IMR-90 (cell line): ENCODE data around the gene NT5C1A. TPM values are rescaled to one million over a fixed set of nuclear protein-coding genes. Genes with fewer than 3 reads are reported as not detected.

Experiments
- ATAC-seq: fragments of 200-7000 bp; cut with Tn5 transposase; 2 replicates; pipeline ENCODE4 v1.9.1; 2020; ENCODE audit warnings: low read depth, mild to moderate bottlenecking, moderate library complexity
- BruUV-seq: library from RNA; stranded (reverse); fragments of 400-500 nt; replicated peaks from 2 replicates; lab custom pipeline; 2021; lab: Mats Ljungman, UMichigan
- CTCF ChIA-PET: fragments of 300-600 bp; formaldehyde crosslinking; extraction: SDS; loops from one replicate; lab custom pipeline; 2021; ENCODE audit warnings: antibody characterized with exemption; lab: Yijun Ruan, JAX
- POLR2A ChIA-PET: fragments of 300-600 bp; sonication (Branson Sonifier 250); formaldehyde crosslinking; loops from one replicate; lab custom pipeline; 2022; ENCODE audit warnings: antibody characterized with exemption; ENCODE audit not compliant: unreplicated experiment; lab: Charles Lee
- DNase-seq: peaks from one replicate; pipeline ENCODE4 v3.0.0; 2013
- H2AFZ ChIP-seq: replicated peaks from 2 replicates; pipeline ENCODE3; 2013; ENCODE audit warnings: low read length, mild to moderate bottlenecking; ENCODE audit not compliant: poor library complexity
- H2AK5ac ChIP-seq: 2 replicates; pipeline ENCODE4 v1.6.1; 2013; ENCODE audit warnings: low read depth, low read length, inconsistent platforms
- H2AK9ac ChIP-seq: replicated peaks from 2 replicates; pipeline ENCODE3; 2013; ENCODE audit warnings: mild to moderate bottlenecking, low read depth, low read length, moderate library complexity; ENCODE audit not compliant: poor library complexity
- H2BK120ac ChIP-seq: 2 replicates; pipeline ENCODE4 v1.6.1; 2013; ENCODE audit warnings: low read depth, low read length, inconsistent platforms
- H2BK15ac ChIP-seq: 3 replicates; pipeline ENCODE4 v1.6.1; 2013; ENCODE audit warnings: low read depth, low read length, inconsistent platforms
- H2BK20ac ChIP-seq: 2 replicates; pipeline ENCODE4 v1.6.1; 2013; ENCODE audit warnings: low read depth, mild to moderate bottlenecking, inconsistent platforms, low read length, moderate library complexity
- H2BK5ac ChIP-seq: 2 replicates; pipeline ENCODE4 v1.6.1; 2013; ENCODE audit warnings: mild to moderate bottlenecking, low read depth, low read length, inconsistent platforms; ENCODE audit not compliant: poor library complexity, severe bottlenecking
- H3K14ac ChIP-seq: replicated peaks from 2 replicates; pipeline ENCODE4 v1.6.1; 2013; ENCODE audit warnings: low read depth, low read length, inconsistent platforms
- H3K18ac ChIP-seq: 2 replicates; pipeline ENCODE4 v1.6.1; 2013; ENCODE audit warnings: low read depth, low read length, control low read depth
- H3K23ac ChIP-seq: 2 replicates; pipeline ENCODE4 v1.6.1; 2013; ENCODE audit warnings: low read depth, low read length, inconsistent platforms
- H3K27ac ChIP-seq: 2 replicates; pipeline ENCODE4 v1.5.1; 2013; ENCODE audit warnings: mild to moderate bottlenecking, control low read depth, low read length; ENCODE audit not compliant: insufficient read depth
- H3K27me3 ChIP-seq: 2 replicates; pipeline ENCODE4 v1.6.1; 2013; ENCODE audit warnings: low read length; ENCODE audit not compliant: control insufficient read depth, insufficient read depth
- H3K36me3 ChIP-seq: 2 replicates; pipeline ENCODE4 v1.6.1; 2013; ENCODE audit warnings: low read length, mixed read lengths; ENCODE audit not compliant: control insufficient read depth, insufficient read depth
- H3K4ac ChIP-seq: 2 replicates; pipeline ENCODE4 v1.6.1; 2013; ENCODE audit warnings: low read depth, low read length, inconsistent platforms
- H3K4me1 ChIP-seq: 2 replicates; pipeline ENCODE4 v1.6.1; 2013; ENCODE audit warnings: low read length, mixed read lengths; ENCODE audit not compliant: control insufficient read depth, insufficient read depth
- H3K4me2 ChIP-seq: 2 replicates; pipeline ENCODE4 v1.6.1; 2013; ENCODE audit warnings: low read depth, mild to moderate bottlenecking, control low read depth, low read length, moderate library complexity
- H3K4me3 ChIP-seq: 2 replicates; pipeline ENCODE4 v1.5.1; 2013; ENCODE audit warnings: low read depth, mild to moderate bottlenecking, control low read depth, low read length, moderate library complexity; ENCODE audit not compliant: insufficient read depth
- H3K56ac ChIP-seq: 2 replicates; pipeline ENCODE4 v1.6.1; 2013; ENCODE audit warnings: low read length, inconsistent platforms; ENCODE audit not compliant: insufficient read depth; ENCODE audit errors: extremely low read depth
- H3K79me1 ChIP-seq, 2 experiments: 2 replicates each; pipeline ENCODE4 v1.6.1; 2013; ENCODE audit warnings: low read length in 2 of 2, inconsistent platforms in 1 of 2, low read depth in 1 of 2
- H3K9ac ChIP-seq: 2 replicates; pipeline ENCODE4 v1.6.1; 2013; ENCODE audit warnings: low read depth, low read length, control low read depth
- H3K9me1 ChIP-seq: 2 replicates; pipeline ENCODE4 v1.6.1; 2013; ENCODE audit warnings: low read length, inconsistent platforms; ENCODE audit not compliant: insufficient read depth
- H3K9me3 ChIP-seq: 2 replicates; pipeline ENCODE4 v1.6.1; 2013; ENCODE audit warnings: low read length; ENCODE audit not compliant: control insufficient read depth, insufficient read depth
- H4K20me1 ChIP-seq: 2 replicates; pipeline ENCODE4 v1.6.1; 2013; ENCODE audit warnings: low read length, inconsistent platforms; ENCODE audit not compliant: insufficient read depth
- H4K5ac ChIP-seq: 2 replicates; pipeline ENCODE4 v1.6.1; 2013; ENCODE audit warnings: mild to moderate bottlenecking, low read depth, low read length, control low read depth
- H4K8ac ChIP-seq, 2 experiments: 2 replicates each; pipeline ENCODE4 v1.6.1; 2013; ENCODE audit warnings: low read depth in 2 of 2, low read length in 2 of 2, control low read depth in 1 of 2, inconsistent platforms in 1 of 2
- H4K91ac ChIP-seq: 2 replicates; pipeline ENCODE4 v1.6.1; 2013; ENCODE audit warnings: low read depth, low read length, inconsistent platforms; ENCODE audit not compliant: insufficient read depth
- CEBPB ChIP-seq: IDR thresholded peaks from 2 replicates; pipeline ENCODE4 v1.6.1; 2012; ENCODE audit warnings: low read depth, low read length, improper control_type of control experiment
- RFX5 ChIP-seq: IDR thresholded peaks from 2 replicates; pipeline ENCODE4 v1.8.0; 2012; ENCODE audit warnings: low read depth, mild to moderate bottlenecking, low read length, moderate library complexity
- WGBS, 2 experiments: methylation state at CpG; one replicate each; pipeline versions ENCODE4 v1.1.5 to v1.1.7; 2013; ENCODE audit warnings: missing lambda C conversion rate in 2 of 2; ENCODE audit not compliant: insufficient read length in 1 of 2; ENCODE audit errors: extremely low coverage in 2 of 2; 5-methylcytosine and 5-hydroxymethylcytosine counted together
- dilution Hi-C: fragments of 300-500 bp; cut with HindIII; formaldehyde crosslinking; loops from one replicate; pipeline ENCODE4 v1.14.3; 2018; ENCODE audit warnings: low sequenced_read_pairs; ENCODE audit not compliant: unreplicated experiment
- in situ Hi-C: fragments of 300-500 bp; cut with MboI; formaldehyde crosslinking; loops from 3 replicates; pipeline ENCODE4 v1.14.3; 2019; ENCODE audit warnings: low sequenced_read_pairs, inconsistent platforms, mixed read lengths
- intact Hi-C: fragments of 100-400 bp; cut with micrococcal nuclease; formaldehyde crosslinking; loops from 2 replicates; pipeline ENCODE4 v1.10.0; 2022
- polyA plus RNA-seq, 3 experiments: library from polyadenylated mRNA; depleted of rRNA; stranded (reverse); fragments of >200 nt; gene quantifications; 2 replicates each; pipeline ENCODE4 v1.2.3, GENCODE V29; 2012; ENCODE audit warnings: low replicate concordance in 1 of 3
- total RNA-seq: library from RNA; depleted of rRNA; stranded (reverse); fragments of >200 nt; gene quantifications from 2 replicates; pipeline ENCODE4 v1.2.3, GENCODE V29; 2012

The NT5C1A gene
- total and polyA plus RNA-seq, 2 of the 4 experiments (the other 2 are of a cell fraction): not detected

DNA sequence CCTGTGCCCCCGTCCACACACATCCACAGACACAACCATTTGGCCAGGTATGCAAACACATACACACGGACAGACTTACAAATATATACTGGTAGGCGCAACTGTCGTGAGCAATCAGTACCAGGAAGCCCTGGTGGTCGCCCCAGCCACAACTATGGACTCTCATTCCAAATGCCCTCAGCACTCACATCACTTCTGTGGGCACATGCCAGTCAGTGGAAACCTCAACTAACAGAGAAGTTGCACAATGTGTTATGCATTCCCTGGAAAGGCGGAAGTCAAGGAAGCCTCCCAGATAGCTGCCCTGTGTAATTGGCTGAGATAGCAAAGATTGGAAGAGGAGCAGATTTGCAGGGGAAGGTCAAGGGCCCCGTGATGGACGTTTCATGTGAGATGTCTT lies 31.0 kb downstream of the NT5C1A start:
- Histone ChIP-seq H2AK5ac (no peak overlapping the region), H3K27me3 (peaks cover 30% of the 10 kb centered on the region), H3K9me3 (no peaks in the 10 kb centered on the region; the same call in 1 of the 2 replicates), H4K91ac (no peak overlapping the region), H2AK9ac (no peak overlapping the region), H3K4me1 (0 out of 2 replicates have a peak, but pooled peaks cover 2% of the 10 kb centered on the region), H3K4me2 (no peak overlapping the region), H2BK20ac (no peak overlapping the region), H3K36me3 (no peaks in the 10 kb centered on the region), H3K23ac (no peak overlapping the region), H3K9me1 (0 out of 2 replicates have a peak, but pooled peaks cover 3% of the 10 kb centered on the region), H3K4ac (no peak overlapping the region), H4K5ac (no peak overlapping the region), H3K4me3 (no peak overlapping the region), H2BK120ac (no peak overlapping the region), H4K8ac (no peak overlapping the region), H3K27ac (no peak overlapping the region), H3K56ac (no peak overlapping the region), H3K79me1 (no peaks in the 10 kb centered on the region), H3K9ac (no peak overlapping the region), H3K14ac (no peak overlapping the region), H2BK5ac (no peak overlapping the region), H2BK15ac (no peak overlapping the region), H2AFZ (peak overlapping the region; percentile 56), H4K20me1 (no peaks in the 10 kb centered on the region), H3K18ac (no peak overlapping the region)
- DNase-seq (no peak), ATAC-seq (no peak)
- ChIA-PET CTCF (interaction anchor here (1.2 to 1.3 kb wide), 2 partner anchors 13 to 35 kb away, joined by 3 to 5 read pairs; no protein-coding TSS in a partner anchor), POLR2A (no interaction called here)
- no TSS peak for BruUV-seq
- WGBS, 2 experiments: 100% methylated on average over 2 of the region's 8 CpGs; no CpG with 5 or more reads in 1 of the 2 experiments
- TF ChIP-seq RFX5 (no peak), CEBPB (peak; percentile 56; the same call in 1 of the 2 replicates)
- dilution Hi-C loops: no loop called here
- in situ Hi-C loops: no loop called here
- intact Hi-C loops: no loop called here
